Spleen (tissue), 11 donors: Measurements from ENCODE around the gene GNG7. TPM values are rescaled to one million over a fixed set of nuclear protein-coding genes. Genes with fewer than 3 reads are reported as not detected.

ENCODE experiments used
- DNase-seq: peaks from one replicate; pipeline ENCODE4 v3.0.0-alpha.2; 2020
- H3K27ac ChIP-seq, 8 donors: fragments of 200-600 bp; sonication (generic) in 7 of 8; 1 replicate in 4 of 8; 2 replicates in 4 of 8; pipeline versions ENCODE4 v1.5.0 to v1.8.0; 2016 to 2021; ENCODE audit warnings: inconsistent platforms in 4 of 8, mild to moderate bottlenecking in 4 of 8, moderate library complexity in 1 of 8
- H3K27me3 ChIP-seq, 7 donors: fragments of 200-600 bp; sonication (generic) in 6 of 7; replicated peaks in 1 of 7; 1 replicate in 4 of 7; 2 replicates in 3 of 7; pipeline versions ENCODE4 v1.5.0 to v1.8.0; 2016 to 2021; ENCODE audit warnings: inconsistent platforms in 3 of 7, mild to moderate bottlenecking in 1 of 7
- H3K36me3 ChIP-seq, 6 donors: fragments of 200-600 bp; sonication (generic) in 5 of 6; 1 replicate in 4 of 6; 2 replicates in 2 of 6; pipeline versions ENCODE4 v1.5.0 to v1.8.0; 2016 to 2021; ENCODE audit warnings: inconsistent platforms in 2 of 6
- H3K4me1 ChIP-seq, 6 donors: fragments of 200-600 bp; sonication (generic) in 5 of 6; 1 replicate in 3 of 6; 2 replicates in 3 of 6; pipeline versions ENCODE4 v1.5.0 to v1.8.0; 2016 to 2021; ENCODE audit warnings: inconsistent platforms in 3 of 6
- H3K4me3 ChIP-seq, 8 donors: fragments of 200-600 bp; sonication (generic) in 7 of 8; 1 replicate in 4 of 8; 2 replicates in 4 of 8; pipeline versions ENCODE4 v1.5.0 to v1.8.0; 2016 to 2021; ENCODE audit warnings: inconsistent platforms in 4 of 8, mild to moderate bottlenecking in 4 of 8, moderate library complexity in 2 of 8
- H3K9me3 ChIP-seq, 8 donors: fragments of 200-600 bp; sonication (generic) in 7 of 8; 1 replicate in 4 of 8; 2 replicates in 4 of 8; pipeline versions ENCODE4 v1.5.0 to v1.8.0; 2016 to 2021; ENCODE audit warnings: inconsistent platforms in 4 of 8
- POLR2A ChIP-seq, 3 donors: fragments of 450-650 bp; IDR thresholded peaks; one replicate each; pipeline ENCODE4 v1.5.1; 2017; ENCODE audit warnings: antibody characterized with exemption in 3 of 3, mild to moderate bottlenecking in 1 of 3
- POLR2AphosphoS5 ChIP-seq, 3 donors: sonication (generic); formaldehyde crosslinking; IDR thresholded peaks; one replicate each; pipeline ENCODE4 v1.5.1; 2017; ENCODE audit warnings: antibody characterized with exemption in 3 of 3
- WGBS, 5 donors: extraction: QIAGEN DNeasy Blood & Tissue Kit in 3 of 5; methylation state at CpG; one replicate each; pipeline versions ENCODE4 v1.1.5 to v1.1.7; 2013 to 2018; 5-methylcytosine and 5-hydroxymethylcytosine counted together
- intact Hi-C: fragments of 100-400 bp; cut with DNase I; formaldehyde crosslinking; loops from one replicate; pipeline ENCODE4 v1.15.0; 2023; ENCODE audit warnings: low total_unique reads
- polyA plus RNA-seq, 3 donors: library from polyadenylated mRNA; stranded (reverse); fragments of 200-250 nt; gene quantifications; one replicate each; pipeline ENCODE4 v1.2.1, GENCODE V29; 2013
- total RNA-seq, 7 donors: library from RNA; depleted of rRNA in 3 of 7; stranded (reverse); fragments of >200 nt in 3 of 7; fragmentation: NEBNext Ultra II Directional in 4 of 7; extraction: Animal tissue kit (Norgen Biotek cat#: 25700) in 4 of 7; gene quantifications; one replicate each; pipeline versions ENCODE4 v1.1.0 to v1.2.1, GENCODE V29; 2016 to 2021
- TF ChIP-seq, protein P1 (sequence below), 11 experiments: fragments of 200-600 bp in 7 of 11; fragments of 450-650 bp in 4 of 11; sonication (generic) in 4 of 11; IDR thresholded peaks in 8 of 11; conservative IDR thresholded peaks in 3 of 11; 1 replicate in 7 of 11; 2 replicates in 4 of 11; pipeline versions ENCODE4 v1.4.0 to v1.8.0; 2016 to 2021; ENCODE audit warnings: antibody characterized with exemption in 11 of 11, inconsistent platforms in 4 of 11, mild to moderate bottlenecking in 1 of 11
- donor health status: healthy with polysubstance abuse.
- donor health status: DM: no; HTN: no; CAD: no; lungs with moderate emphysema.
- donor health status: DM: no; HTN: no; CAD: no.
- donor health status: Bipolar disorder and iron deficiency.
- donor health status: healthy.
- donor health status: DM: no; HTN: no; CAD: no.
- donor health status: DM: yes; HTN: yes; CAD: no.

Gene GNG7
- total and polyA plus RNA-seq, 10 donors: 17.2 to 34.6 (median 18.9) TPM

DNA sequence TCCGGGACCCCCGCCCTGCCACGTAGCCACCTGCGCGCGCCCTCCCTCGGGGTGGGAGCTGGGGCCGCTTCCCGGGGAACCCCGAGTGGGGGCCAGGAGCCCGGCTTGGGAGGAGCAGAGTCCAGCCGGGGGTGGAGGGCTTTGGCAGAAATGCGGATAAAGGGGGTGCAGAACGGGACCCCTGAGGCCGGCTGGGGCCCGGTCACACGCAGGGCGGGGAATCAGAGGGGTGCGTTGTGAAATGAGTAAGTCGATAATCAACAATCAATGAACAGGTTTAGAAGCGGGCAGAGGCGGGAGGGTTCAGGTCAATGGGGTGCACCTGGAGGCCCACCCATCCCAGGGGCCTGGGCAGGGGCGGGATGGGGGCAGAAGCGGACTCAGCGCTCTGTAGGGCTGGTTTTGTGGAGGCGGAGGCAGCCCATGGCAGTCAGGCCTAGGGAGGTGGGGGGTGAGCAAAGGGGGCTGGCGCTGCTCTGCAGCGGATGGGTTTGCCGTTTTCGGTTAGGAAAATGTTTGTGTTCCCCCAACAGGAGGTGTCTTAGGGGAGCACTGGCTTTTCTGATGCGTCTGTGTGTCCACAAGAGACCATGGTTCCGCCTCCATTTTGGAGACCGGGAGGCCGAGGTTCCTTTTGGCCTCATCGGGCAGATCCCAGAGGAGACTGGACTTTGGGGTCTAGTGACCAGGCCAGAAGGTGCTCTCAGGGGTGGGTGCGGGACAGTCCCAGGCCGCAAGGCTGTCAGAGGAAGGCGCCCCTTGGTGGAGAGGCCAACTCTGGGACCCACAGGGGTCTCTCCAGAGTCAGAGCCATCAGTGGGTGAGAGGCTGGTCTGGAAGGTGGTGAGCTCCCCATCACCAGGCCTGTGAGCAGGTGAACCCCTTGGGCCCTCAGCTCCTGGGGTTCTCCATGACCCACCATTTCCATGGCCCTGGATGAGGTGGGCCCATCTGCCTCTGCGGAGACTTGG is 19.4 kb upstream of the GNG7 start:
- intact Hi-C loops: no loop called here
- peaks cover 0 to 92% (median 30%) of the 10 kb centered on the region in 7 donors for H3K27me3 ChIP-seq
- DNase-seq: no peak
- peaks cover 0 to 66% (median 32%) of the 10 kb centered on the region in 6 donors for H3K4me1 ChIP-seq
- peak overlapping the region in 5 of 8 donors; percentile 26 to 66 (median 34) for H3K4me3 ChIP-seq
- no peak overlapping the region for H3K27ac ChIP-seq
- WGBS, 5 donors: 29 to 37% (median 32%) methylated on average over 30 to 39 of the region's 39 CpGs
- no peaks in the 10 kb centered on the region for H3K9me3 ChIP-seq
- H3K36me3 ChIP-seq: no peaks in the 10 kb centered on the region
- TF ChIP-seq, protein P1, sequence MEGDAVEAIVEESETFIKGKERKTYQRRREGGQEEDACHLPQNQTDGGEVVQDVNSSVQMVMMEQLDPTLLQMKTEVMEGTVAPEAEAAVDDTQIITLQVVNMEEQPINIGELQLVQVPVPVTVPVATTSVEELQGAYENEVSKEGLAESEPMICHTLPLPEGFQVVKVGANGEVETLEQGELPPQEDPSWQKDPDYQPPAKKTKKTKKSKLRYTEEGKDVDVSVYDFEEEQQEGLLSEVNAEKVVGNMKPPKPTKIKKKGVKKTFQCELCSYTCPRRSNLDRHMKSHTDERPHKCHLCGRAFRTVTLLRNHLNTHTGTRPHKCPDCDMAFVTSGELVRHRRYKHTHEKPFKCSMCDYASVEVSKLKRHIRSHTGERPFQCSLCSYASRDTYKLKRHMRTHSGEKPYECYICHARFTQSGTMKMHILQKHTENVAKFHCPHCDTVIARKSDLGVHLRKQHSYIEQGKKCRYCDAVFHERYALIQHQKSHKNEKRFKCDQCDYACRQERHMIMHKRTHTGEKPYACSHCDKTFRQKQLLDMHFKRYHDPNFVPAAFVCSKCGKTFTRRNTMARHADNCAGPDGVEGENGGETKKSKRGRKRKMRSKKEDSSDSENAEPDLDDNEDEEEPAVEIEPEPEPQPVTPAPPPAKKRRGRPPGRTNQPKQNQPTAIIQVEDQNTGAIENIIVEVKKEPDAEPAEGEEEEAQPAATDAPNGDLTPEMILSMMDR (IDR thresholded peaks at IDR 0.05 in 8 of 11, conservative IDR thresholded peaks at IDR 0.05 in 3 of 11): no peak
- TF ChIP-seq POLR2A (IDR thresholded peaks at IDR 0.05) (no peak), POLR2AphosphoS5 (IDR thresholded peaks at IDR 0.05) (no peak)

DNA sequence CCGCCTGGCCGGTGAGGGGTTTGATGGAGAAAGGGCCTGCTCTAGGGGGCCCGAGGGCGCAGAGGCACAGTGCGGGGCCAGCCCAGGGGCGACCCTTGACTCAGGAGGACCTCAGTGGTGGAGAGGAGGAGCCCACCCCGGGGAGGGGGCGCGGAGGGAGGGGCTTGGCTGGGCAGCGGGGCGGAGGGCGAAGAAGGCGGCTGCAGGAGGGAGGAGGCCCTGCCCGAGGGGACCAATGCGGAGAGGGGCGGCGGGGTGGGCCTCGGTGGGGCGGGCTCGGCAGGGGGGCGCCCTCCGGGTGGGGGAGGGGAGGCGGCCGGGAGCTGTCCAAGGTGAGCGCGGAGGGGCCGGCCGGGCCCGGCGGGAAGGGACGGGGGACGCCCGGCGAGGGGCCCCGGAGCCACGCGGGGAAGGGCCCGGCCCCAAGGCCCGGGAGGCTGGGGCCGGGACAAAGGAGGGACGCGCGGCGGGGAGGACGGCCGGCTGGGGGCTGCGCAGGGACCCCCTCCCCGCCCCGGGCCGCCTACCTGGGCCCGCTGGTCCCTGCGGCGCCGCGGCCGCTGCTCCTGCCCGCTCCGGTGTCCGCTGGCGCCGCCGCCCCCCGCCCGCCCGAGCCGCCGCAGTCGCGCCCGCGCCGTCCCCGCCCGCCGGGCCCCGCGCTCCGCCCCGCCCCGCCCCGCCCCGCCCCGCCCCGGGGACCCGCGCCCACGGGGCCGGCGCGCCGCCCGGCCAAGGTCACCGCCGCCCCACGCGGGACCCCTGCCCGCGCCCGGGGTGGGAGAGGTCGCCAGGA is 18.5 kb upstream of the GNG7 start, which contains the start of gene DIRAS1:
TSS of gene DIRAS1 (minus strand) at position 596 of the 793 bp plus-strand sequence. CDS start 3,566 bp downstream, outside the sequence.
- no peak for TF ChIP-seq POLR2AphosphoS5 (IDR thresholded peaks at IDR 0.05)
- TF ChIP-seq, protein P1 (IDR thresholded peaks at IDR 0.05 in 8 of 11, conservative IDR thresholded peaks at IDR 0.05 in 3 of 11): no peak
- no peak for TF ChIP-seq POLR2A (IDR thresholded peaks at IDR 0.05)
- Histone ChIP-seq H3K4me1 (peaks cover 0 to 57% (median 26%) of the 10 kb centered on the region in 6 donors), H3K27me3 (peaks cover 0 to 88% (median 30%) of the 10 kb centered on the region in 7 donors), H3K36me3 (no peaks in the 10 kb centered on the region), H3K9me3 (peaks cover 0 to 2% (median under 1%) of the 10 kb centered on the region in 8 donors), H3K27ac (no peak within 1 kb of the TSS), H3K4me3 (peak within 1 kb of the TSS in 6 of 8 donors; percentile 10 to 66 (median 38))
- no peak for DNase-seq
- intact Hi-C loops: no loop called here
- WGBS, 5 donors: 1 to 5% (median 1%) methylated on average over 9 to 99 of the region's 100 CpGs

DNA sequence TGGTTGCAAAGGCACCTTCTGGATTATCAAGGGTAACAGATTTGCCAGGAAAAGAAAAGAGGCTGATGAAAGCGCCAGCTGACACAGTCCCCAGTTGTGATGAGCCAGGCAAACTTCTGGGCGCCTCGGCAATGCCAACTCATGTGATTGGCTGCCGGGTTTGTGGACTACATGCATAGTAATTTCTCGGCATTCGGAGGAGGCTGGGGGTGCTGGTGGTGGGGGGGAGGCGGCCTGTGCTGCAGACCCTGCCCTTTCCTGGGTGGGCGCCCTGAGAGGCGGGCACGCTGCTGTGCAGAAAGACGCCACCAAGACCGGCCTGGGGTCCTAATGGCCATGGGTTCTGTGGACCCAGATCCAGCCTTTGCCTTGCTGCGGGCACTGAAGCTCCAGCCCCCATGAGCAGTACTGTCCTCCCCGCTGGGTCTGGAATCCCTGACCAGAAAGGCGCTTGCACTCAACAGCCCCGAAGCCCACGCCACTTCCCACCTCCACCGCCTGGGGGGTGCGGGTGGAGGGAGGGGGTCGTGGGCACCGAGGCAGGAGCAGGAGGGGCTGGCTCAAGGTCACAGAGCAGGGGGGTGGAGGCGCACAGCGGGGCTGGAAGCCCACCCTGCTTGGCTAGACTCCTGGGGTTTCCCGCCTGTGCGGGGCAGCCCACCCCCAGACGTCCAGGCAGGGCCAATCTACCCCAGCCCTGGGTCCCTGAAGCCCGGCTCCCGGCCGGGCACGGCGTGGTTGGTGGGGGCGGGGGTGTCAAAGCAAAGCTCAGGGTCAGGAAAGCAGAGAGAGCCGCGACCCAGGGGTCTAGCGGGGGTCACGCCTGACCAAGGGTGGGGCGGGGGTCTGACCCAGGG is 17.7 kb upstream of the GNG7 start:
- Histone ChIP-seq H3K4me3 (peak overlapping the region in 6 of 8 donors; percentile 10 to 66 (median 38)), H3K36me3 (no peaks in the 10 kb centered on the region), H3K9me3 (peaks cover 0 to 11% (median 9%) of the 10 kb centered on the region in 8 donors), H3K27ac (no peak overlapping the region), H3K27me3 (peaks cover 0 to 80% (median 30%) of the 10 kb centered on the region in 7 donors), H3K4me1 (peaks cover 0 to 50% (median 26%) of the 10 kb centered on the region in 6 donors)
- WGBS, 5 donors: 4 to 10% (median 6%) methylated on average over 5 to 37 of the region's 37 CpGs
- intact Hi-C loops: no loop called here
- DNase-seq: peak; percentile 71
- TF ChIP-seq, protein P1 (IDR thresholded peaks at IDR 0.05 in 8 of 11, conservative IDR thresholded peaks at IDR 0.05 in 3 of 11): peak in 1 of 11 experiments; percentile 6
- TF ChIP-seq POLR2AphosphoS5 (IDR thresholded peaks at IDR 0.05): no peak
